Measurements from ENCODE around the gene C21orf58. TPM values are rescaled to one million over a fixed set of nuclear protein-coding genes. Genes with fewer than 3 reads are reported as not detected.
A peak's percentile ranks its signal among the peaks of the same experiment; 100 is the strongest.

C21orf58 gene
- total RNA-seq, 4 donors from 2014 or later: 2.2 to 4.8 (median 2.3) TPM

DNA sequence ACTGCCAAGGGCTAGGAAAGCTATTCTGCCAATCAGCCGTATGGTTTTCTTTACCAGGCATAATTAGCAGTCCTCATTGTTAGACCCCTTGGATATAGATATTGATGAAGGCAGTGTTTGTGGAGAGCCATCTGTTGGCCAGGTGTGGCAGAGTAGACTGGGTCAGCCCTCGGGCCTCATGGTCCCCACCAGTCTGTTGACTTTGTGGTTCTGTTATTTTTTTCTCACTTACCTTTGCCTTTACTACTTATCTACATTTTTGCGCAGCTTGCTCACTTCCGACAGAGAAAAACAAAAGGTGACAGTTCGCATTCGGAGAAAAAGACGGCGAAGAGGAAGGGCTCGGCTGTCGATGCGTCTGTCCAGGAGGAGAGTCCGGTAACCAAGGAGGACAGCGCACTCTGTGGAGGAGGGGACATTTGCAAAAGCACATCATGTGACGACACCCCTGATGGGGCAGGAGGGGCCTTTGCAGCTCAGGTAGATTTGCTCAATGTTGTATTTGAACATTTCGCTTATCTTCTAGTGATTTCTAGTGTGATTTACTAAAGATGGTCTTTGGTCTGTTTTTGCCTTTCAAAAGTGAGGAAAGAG lies 2.5 kb upstream of the C21orf58 start:
- 93 to 96% methylated on average over 15 of the region's 15 CpGs for WGBS, 2 donors
- no peak for TF ChIP-seq POLR2A (IDR thresholded peaks at IDR 0.05)
- TF ChIP-seq, protein P1, sequence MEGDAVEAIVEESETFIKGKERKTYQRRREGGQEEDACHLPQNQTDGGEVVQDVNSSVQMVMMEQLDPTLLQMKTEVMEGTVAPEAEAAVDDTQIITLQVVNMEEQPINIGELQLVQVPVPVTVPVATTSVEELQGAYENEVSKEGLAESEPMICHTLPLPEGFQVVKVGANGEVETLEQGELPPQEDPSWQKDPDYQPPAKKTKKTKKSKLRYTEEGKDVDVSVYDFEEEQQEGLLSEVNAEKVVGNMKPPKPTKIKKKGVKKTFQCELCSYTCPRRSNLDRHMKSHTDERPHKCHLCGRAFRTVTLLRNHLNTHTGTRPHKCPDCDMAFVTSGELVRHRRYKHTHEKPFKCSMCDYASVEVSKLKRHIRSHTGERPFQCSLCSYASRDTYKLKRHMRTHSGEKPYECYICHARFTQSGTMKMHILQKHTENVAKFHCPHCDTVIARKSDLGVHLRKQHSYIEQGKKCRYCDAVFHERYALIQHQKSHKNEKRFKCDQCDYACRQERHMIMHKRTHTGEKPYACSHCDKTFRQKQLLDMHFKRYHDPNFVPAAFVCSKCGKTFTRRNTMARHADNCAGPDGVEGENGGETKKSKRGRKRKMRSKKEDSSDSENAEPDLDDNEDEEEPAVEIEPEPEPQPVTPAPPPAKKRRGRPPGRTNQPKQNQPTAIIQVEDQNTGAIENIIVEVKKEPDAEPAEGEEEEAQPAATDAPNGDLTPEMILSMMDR (IDR thresholded peaks at IDR 0.05): no peak
- no peak for DNase-seq (ENCODE audit: low spot score in 2 of 2)
- intact Hi-C loops (cut with DNase I; ENCODE audit: low total_unique reads): no loop called here
- H3K4me3 ChIP-seq (ENCODE audit: low read depth, poor library complexity, severe bottlenecking): no peak overlapping the region

GRCh38 chr21:46325073-46325912 lies 1.6 kb upstream of the C21orf58 start:
- WGBS, 2 donors: 9 to 11% methylated on average over 38 to 41 of the region's 43 CpGs
- intact Hi-C loops (cut with DNase I; ENCODE audit: low total_unique reads): no loop called here
- TF ChIP-seq POLR2A (IDR thresholded peaks at IDR 0.05): no peak
- TF ChIP-seq, protein P1 (IDR thresholded peaks at IDR 0.05): no peak
- peak in 1 of 2 donors; percentile 88 for DNase-seq (ENCODE audit: low spot score in 2 of 2)
- H3K4me3 ChIP-seq (ENCODE audit: low read depth, poor library complexity, severe bottlenecking): peak overlapping the region; percentile 74

DNA sequence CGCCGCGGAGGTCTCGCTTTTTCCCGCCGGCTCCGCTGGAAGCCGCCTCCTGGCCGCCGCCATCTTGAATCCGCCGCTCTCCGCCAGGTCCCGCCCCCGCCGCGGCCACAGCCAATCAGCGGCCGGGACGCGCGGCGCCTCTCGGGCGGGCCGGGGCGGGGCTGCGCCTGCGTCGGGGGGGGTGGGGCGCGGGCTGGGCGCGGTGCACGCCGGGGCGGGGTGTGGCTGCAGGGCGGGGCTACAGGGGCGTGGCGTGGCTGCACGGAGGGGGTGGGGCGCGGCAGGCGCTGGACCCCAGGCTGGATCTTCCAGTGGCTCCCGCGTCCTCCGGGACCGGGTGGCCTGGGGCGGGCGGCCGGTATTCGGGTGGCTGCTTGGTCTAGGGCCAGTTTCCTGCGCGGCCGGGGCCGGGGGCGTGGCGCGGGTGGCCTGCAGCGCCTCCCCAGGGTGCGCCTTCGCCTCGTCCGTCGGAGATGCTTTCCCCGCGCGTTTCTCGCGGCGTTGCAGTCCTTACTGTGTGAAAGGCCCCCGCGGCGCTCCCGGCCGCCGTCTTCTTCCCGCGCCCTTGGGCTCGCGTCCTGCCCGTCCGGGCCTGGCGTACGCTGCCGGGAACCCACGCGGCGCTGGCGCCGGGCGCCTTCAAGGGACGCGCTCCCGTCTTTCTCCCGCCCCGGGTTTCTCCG lies 861 bp upstream of the C21orf58 start:
- WGBS, 2 donors: 0 to 1% methylated on average over 32 to 35 of the region's 98 CpGs
- no peak for TF ChIP-seq POLR2A (IDR thresholded peaks at IDR 0.05)
- TF ChIP-seq, protein P1 (IDR thresholded peaks at IDR 0.05): no peak
- H3K4me3 ChIP-seq (ENCODE audit: low read depth, poor library complexity, severe bottlenecking): peak overlapping the region; percentile 74
- peak; percentile 63 to 97 for DNase-seq (ENCODE audit: low spot score in 2 of 2)
- intact Hi-C loops (cut with DNase I; ENCODE audit: low total_unique reads): no loop called here

GRCh38 chr21:46323227-46323709 lies 402 bp downstream of the C21orf58 start:
- WGBS, 2 donors: 0 to 1% methylated on average over 31 to 34 of the region's 34 CpGs
- DNase-seq (ENCODE audit: low spot score in 2 of 2): no peak
- H3K4me3 ChIP-seq (ENCODE audit: low read depth, poor library complexity, severe bottlenecking): peak overlapping the region; percentile 49
- TF ChIP-seq, protein P1 (IDR thresholded peaks at IDR 0.05): no peak
- TF ChIP-seq POLR2A (IDR thresholded peaks at IDR 0.05): no peak
- intact Hi-C loops (cut with DNase I; ENCODE audit: low total_unique reads): no loop called here

- 5 to 6% methylated on average over 49 to 50 of the region's 50 CpGs for WGBS, 2 donors
- intact Hi-C loops (cut with DNase I; ENCODE audit: low total_unique reads): no loop called here
- peak overlapping the region; percentile 49 for H3K4me3 ChIP-seq (ENCODE audit: low read depth, poor library complexity, severe bottlenecking)
- TF ChIP-seq, protein P1 (IDR thresholded peaks at IDR 0.05): no peak
- no peak for TF ChIP-seq POLR2A (IDR thresholded peaks at IDR 0.05)
- no peak for DNase-seq (ENCODE audit: low spot score in 2 of 2)
Observed at GRCh38 chr21:46322351-46323226, 1.1 kb downstream of the C21orf58 start.
